Measurements from ENCODE around the gene TCF7.
"Not testable (repeated sequence)": the region's sequence is repeated elsewhere in the genome, so short reads cannot be mapped to it uniquely, and the experiment has no call there.

TCF7 gene

DNA sequence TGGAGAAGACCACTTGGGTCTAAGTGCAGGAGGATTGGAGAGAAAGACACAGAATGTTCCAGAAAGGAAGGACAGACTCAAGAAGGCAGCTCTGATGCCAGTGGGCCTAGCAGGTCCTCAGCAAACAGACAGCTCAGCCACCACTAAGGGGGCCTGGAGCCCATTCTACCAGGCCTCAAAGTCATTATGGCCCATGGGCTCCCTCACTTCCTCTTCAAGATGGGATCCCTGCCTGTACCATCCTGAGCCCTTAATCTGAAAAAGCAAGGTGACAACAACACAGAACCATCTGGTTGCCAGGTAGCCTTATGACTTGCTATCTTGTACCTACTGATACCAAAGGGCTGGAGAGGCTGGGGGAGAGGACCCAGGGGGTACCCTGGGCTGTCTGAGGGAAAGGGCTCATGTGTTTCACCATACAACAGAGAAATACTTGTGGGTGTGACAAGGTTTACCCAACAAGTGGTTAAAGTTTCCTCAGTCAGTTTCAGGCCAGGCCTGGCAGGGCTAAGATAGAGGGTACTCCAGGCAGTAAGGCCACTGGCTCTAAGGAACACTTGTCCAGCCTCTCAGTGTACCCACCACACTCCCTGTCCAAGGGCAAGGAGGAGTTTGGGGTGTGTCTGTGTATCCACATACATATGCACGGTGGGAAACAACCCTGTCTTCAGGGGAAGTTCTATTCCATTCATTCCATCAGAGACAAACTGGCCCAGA lies 30.7 kb downstream of the TCF7 start:
- peaks cover 33 to 77% of the 10 kb centered on the region in 2 donors for H3K36me3 ChIP-seq (ENCODE audit: control insufficient read depth in 1 of 2, insufficient read depth in 2 of 2, low read length in 2 of 2)
- peaks cover 8 to 19% of the 10 kb centered on the region in 2 donors for H3K4me1 ChIP-seq (ENCODE audit: control insufficient read depth in 1 of 2, insufficient read depth in 2 of 2, low read length in 2 of 2)
- no peak overlapping the region for H3K9ac ChIP-seq (ENCODE audit: low read depth in 1 of 2, low read length in 2 of 2)
- H3K9me3 ChIP-seq (ENCODE audit: control insufficient read depth in 1 of 2, low read length in 2 of 2): no peaks in the 10 kb centered on the region
- H3K27me3 ChIP-seq (ENCODE audit: control insufficient read depth in 1 of 2, insufficient read depth in 2 of 2, low read length in 2 of 2): no peaks in the 10 kb centered on the region
- no peak overlapping the region for H3K27ac ChIP-seq (ENCODE audit: low read depth, low read length)
- no peak overlapping the region for H3K4me3 ChIP-seq (ENCODE audit: low read depth in 1 of 2, low read length in 2 of 2)

GRCh38 chr5:134145779-134146581 lies 31.5 kb downstream of the TCF7 start:
- no peaks in the 10 kb centered on the region for H3K27me3 ChIP-seq (ENCODE audit: control insufficient read depth in 1 of 2, insufficient read depth in 2 of 2, low read length in 2 of 2)
- H3K4me1 ChIP-seq (ENCODE audit: control insufficient read depth in 1 of 2, insufficient read depth in 2 of 2, low read length in 2 of 2): peaks cover 2 to 18% of the 10 kb centered on the region in 2 donors
- peaks cover 35 to 76% of the 10 kb centered on the region in 2 donors for H3K36me3 ChIP-seq (ENCODE audit: control insufficient read depth in 1 of 2, insufficient read depth in 2 of 2, low read length in 2 of 2)
- H3K27ac ChIP-seq (ENCODE audit: low read depth, low read length): no peak overlapping the region
- no peak overlapping the region for H3K9ac ChIP-seq (ENCODE audit: low read depth in 1 of 2, low read length in 2 of 2)
- H3K9me3 ChIP-seq (ENCODE audit: control insufficient read depth in 1 of 2, low read length in 2 of 2): no peaks in the 10 kb centered on the region
- no peak overlapping the region for H3K4me3 ChIP-seq (ENCODE audit: low read depth in 1 of 2, low read length in 2 of 2)

DNA sequence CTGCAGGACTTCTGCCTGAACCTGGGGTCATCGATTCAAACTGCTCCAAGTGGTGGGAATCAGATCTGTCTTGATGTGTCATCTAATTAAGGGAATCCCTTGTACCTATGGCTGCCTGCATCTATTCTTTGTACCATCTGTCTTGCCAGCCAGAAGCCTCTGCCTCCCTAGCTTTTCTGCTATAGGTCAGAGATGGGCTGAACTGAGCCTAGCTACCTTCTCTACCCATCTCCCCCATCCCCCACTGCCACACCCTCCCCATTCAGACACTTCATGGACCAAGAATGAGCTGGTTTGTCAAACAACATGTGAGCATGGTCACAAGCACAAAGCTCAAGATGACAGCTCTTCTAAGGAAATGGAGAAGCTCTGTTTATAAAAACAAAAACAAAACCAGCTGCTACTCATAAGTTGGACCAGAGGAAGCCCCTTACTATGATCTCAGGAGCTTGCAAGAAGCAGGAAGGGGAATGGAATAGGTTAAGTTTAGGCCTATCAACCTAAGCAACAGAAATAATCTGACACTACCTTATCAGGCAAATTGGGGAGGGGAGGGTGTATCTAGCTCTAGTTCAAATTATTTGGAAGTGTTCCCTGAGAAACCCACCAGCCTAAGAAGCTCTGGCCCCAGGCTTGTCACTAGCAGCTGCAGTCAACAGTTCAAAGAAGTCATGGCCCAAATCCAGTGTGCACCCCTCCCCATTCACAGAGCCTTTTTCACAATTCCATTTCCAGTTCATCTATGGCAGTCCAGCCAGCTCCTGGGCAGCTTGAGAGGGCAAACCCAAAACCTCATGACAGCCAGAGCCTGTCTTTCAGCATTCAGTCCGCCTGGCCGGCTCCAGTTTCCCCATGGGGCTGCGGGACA lies 32.4 kb downstream of the TCF7 start:
- Histone ChIP-seq H3K4me3 (ENCODE audit: low read depth in 1 of 2, low read length in 2 of 2) (no peak overlapping the region), H3K9me3 (ENCODE audit: control insufficient read depth in 1 of 2, low read length in 2 of 2) (no peaks in the 10 kb centered on the region), H3K4me1 (ENCODE audit: control insufficient read depth in 1 of 2, insufficient read depth in 2 of 2, low read length in 2 of 2) (peaks cover 0 to 24% of the 10 kb centered on the region in 2 donors), H3K27ac (ENCODE audit: low read depth, low read length) (no peak overlapping the region), H3K36me3 (ENCODE audit: control insufficient read depth in 1 of 2, insufficient read depth in 2 of 2, low read length in 2 of 2) (peaks cover 39 to 81% of the 10 kb centered on the region in 2 donors), H3K9ac (ENCODE audit: low read depth in 1 of 2, low read length in 2 of 2) (no peak overlapping the region), H3K27me3 (ENCODE audit: control insufficient read depth in 1 of 2, insufficient read depth in 2 of 2, low read length in 2 of 2) (no peaks in the 10 kb centered on the region)

GRCh38 chr5:134148316-134148715 lies 33.8 kb downstream of the TCF7 start:
- Histone ChIP-seq H3K4me3 (ENCODE audit: low read depth in 1 of 2, low read length in 2 of 2) (no peak overlapping the region), H3K9ac (ENCODE audit: low read depth in 1 of 2, low read length in 2 of 2) (no peak overlapping the region), H3K27ac (ENCODE audit: low read depth, low read length) (no peak overlapping the region), H3K36me3 (ENCODE audit: control insufficient read depth in 1 of 2, insufficient read depth in 2 of 2, low read length in 2 of 2) (peaks cover 30 to 79% of the 10 kb centered on the region in 2 donors), H3K4me1 (ENCODE audit: control insufficient read depth in 1 of 2, insufficient read depth in 2 of 2, low read length in 2 of 2) (peaks cover 0 to 24% of the 10 kb centered on the region in 2 donors), H3K27me3 (ENCODE audit: control insufficient read depth in 1 of 2, insufficient read depth in 2 of 2, low read length in 2 of 2) (no peaks in the 10 kb centered on the region), H3K9me3 (ENCODE audit: control insufficient read depth in 1 of 2, low read length in 2 of 2) (no peaks in the 10 kb centered on the region)

DNA sequence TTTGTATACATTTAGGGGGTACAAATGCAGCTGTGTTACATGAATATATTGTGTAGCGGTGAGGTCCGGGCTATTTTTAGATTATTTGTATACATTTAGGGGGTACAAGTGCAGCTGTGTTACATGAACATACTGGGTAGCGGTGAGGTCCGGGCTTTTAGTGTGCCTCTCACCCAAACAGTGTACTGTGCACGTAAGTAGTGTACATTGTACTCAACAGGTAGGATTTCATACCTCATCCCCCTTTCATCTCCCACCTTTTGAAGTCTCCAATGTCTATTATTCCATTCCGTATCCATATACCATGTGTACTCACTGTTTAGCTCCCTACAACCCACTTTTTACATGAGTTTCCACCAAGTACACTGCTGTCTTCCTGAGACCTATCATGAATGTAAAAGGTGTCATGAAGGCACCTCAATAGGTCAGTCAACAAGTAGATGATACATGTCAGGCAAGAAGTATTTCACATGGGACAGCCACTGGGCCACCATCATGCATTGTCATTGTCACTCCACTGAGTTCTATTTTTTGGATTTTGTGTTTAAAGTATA lies 34.6 kb downstream of the TCF7 start:
- Histone ChIP-seq H3K27ac (ENCODE audit: low read depth, low read length) (no peak overlapping the region), H3K4me3 (ENCODE audit: low read depth in 1 of 2, low read length in 2 of 2) (no peak overlapping the region), H3K4me1 (ENCODE audit: control insufficient read depth in 1 of 2, insufficient read depth in 2 of 2, low read length in 2 of 2) (peaks cover 0 to 24% of the 10 kb centered on the region in 2 donors), H3K36me3 (ENCODE audit: control insufficient read depth in 1 of 2, insufficient read depth in 2 of 2, low read length in 2 of 2) (peaks cover 33 to 79% of the 10 kb centered on the region in 2 donors), H3K9me3 (ENCODE audit: control insufficient read depth in 1 of 2, low read length in 2 of 2) (no peaks in the 10 kb centered on the region), H3K9ac (ENCODE audit: low read depth in 1 of 2, low read length in 2 of 2) (no peak overlapping the region), H3K27me3 (ENCODE audit: control insufficient read depth in 1 of 2, insufficient read depth in 2 of 2, low read length in 2 of 2) (no peaks in the 10 kb centered on the region)

- no peak overlapping the region for H3K4me3 ChIP-seq (ENCODE audit: low read depth in 1 of 2, low read length in 2 of 2)
- H3K27me3 ChIP-seq (ENCODE audit: control insufficient read depth in 1 of 2, insufficient read depth in 2 of 2, low read length in 2 of 2): no peaks in the 10 kb centered on the region
- no peaks in the 10 kb centered on the region for H3K9me3 ChIP-seq (ENCODE audit: control insufficient read depth in 1 of 2, low read length in 2 of 2)
- no peak overlapping the region for H3K27ac ChIP-seq (ENCODE audit: low read depth, low read length)
- H3K4me1 ChIP-seq (ENCODE audit: control insufficient read depth in 1 of 2, insufficient read depth in 2 of 2, low read length in 2 of 2): peaks cover 0 to 24% of the 10 kb centered on the region in 2 donors
- H3K36me3 ChIP-seq (ENCODE audit: control insufficient read depth in 1 of 2, insufficient read depth in 2 of 2, low read length in 2 of 2): peaks cover 34 to 77% of the 10 kb centered on the region in 2 donors
- no peak overlapping the region for H3K9ac ChIP-seq (ENCODE audit: low read depth in 1 of 2, low read length in 2 of 2)
Measured at GRCh38 chr5:134149571-134150303, 35.3 kb downstream of the TCF7 start.

- no peak overlapping the region for H3K4me3 ChIP-seq (ENCODE audit: low read depth in 1 of 2, low read length in 2 of 2)
- H3K27me3 ChIP-seq (ENCODE audit: control insufficient read depth in 1 of 2, insufficient read depth in 2 of 2, low read length in 2 of 2): no peaks in the 10 kb centered on the region
- H3K36me3 ChIP-seq (ENCODE audit: control insufficient read depth in 1 of 2, insufficient read depth in 2 of 2, low read length in 2 of 2): peaks cover 35 to 78% of the 10 kb centered on the region in 2 donors
- no peak overlapping the region for H3K27ac ChIP-seq (ENCODE audit: low read depth, low read length)
- H3K9ac ChIP-seq (ENCODE audit: low read depth in 1 of 2, low read length in 2 of 2): no peak overlapping the region
- H3K4me1 ChIP-seq (ENCODE audit: control insufficient read depth in 1 of 2, insufficient read depth in 2 of 2, low read length in 2 of 2): peaks cover 0 to 24% of the 10 kb centered on the region in 2 donors
- no peaks in the 10 kb centered on the region for H3K9me3 ChIP-seq (ENCODE audit: control insufficient read depth in 1 of 2, low read length in 2 of 2)
Measured at GRCh38 chr5:134151723-134152122, 37.2 kb downstream of the TCF7 start.

DNA sequence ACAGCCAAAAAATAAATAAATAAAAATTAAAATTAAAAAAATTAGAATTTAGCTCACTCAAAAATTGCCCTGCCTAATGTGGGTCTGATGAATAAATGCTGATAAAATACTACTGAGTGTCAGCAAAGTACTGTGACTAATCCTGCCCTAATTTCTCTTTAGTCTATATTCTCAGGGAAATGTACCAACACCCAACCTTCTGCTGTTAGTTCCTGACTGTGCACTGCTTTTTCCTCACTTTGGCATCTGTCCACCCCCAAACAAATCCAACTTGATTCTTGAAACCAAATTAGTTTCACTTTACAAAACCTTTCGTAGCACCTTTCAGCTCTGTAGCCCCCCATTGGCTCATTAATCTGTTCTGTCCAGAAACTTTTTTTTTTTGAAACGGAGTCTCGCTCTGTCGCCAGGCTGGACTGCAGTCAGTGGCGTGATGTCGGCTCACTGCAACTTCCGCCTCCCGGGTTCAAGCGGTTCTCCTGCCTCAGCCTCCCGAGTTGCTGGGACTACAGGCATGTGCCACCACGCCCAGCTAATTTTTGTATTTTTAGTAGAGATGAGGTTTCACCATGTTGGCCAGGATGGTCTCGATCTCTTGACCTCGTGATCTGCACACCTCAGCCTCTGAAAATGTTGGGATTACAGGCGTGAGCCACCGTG lies 37.8 kb downstream of the TCF7 start:
- H3K9ac ChIP-seq (ENCODE audit: low read depth in 1 of 2, low read length in 2 of 2); H3K27ac ChIP-seq (ENCODE audit: low read depth, low read length); H3K9me3 ChIP-seq (ENCODE audit: control insufficient read depth in 1 of 2, low read length in 2 of 2); H3K4me3 ChIP-seq (ENCODE audit: low read depth in 1 of 2, low read length in 2 of 2); H3K27me3 ChIP-seq (ENCODE audit: control insufficient read depth in 1 of 2, insufficient read depth in 2 of 2, low read length in 2 of 2): not testable (repeated sequence)
- peaks cover 35 to 72% of the 10 kb centered on the region in 2 donors for H3K36me3 ChIP-seq (ENCODE audit: control insufficient read depth in 1 of 2, insufficient read depth in 2 of 2, low read length in 2 of 2)
- H3K4me1 ChIP-seq (ENCODE audit: control insufficient read depth in 1 of 2, insufficient read depth in 2 of 2, low read length in 2 of 2): peaks cover 0 to 19% of the 10 kb centered on the region in 2 donors

DNA sequence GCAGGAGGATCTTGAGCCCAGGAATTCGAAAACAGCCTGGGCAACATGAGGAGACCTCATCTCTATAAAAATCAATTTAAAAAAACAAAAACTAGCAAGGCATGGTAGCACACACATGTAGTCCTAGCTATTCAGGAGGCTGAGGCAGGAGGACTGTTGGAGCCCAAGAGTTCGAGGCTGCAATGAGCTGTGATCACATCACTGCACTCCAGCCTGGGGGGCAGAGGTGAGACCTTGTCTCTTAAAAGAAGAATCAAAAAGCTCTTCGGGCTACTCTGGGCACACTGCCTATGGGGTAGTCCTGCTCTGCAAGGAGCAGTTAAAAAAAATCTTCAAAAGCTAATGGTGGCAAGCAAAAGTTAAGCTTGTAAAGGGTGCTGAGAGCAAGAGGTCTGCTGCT lies 38.8 kb downstream of the TCF7 start:
- peaks cover 42 to 81% of the 10 kb centered on the region in 2 donors for H3K36me3 ChIP-seq (ENCODE audit: control insufficient read depth in 1 of 2, insufficient read depth in 2 of 2, low read length in 2 of 2)
- H3K9me3 ChIP-seq (ENCODE audit: control insufficient read depth in 1 of 2, low read length in 2 of 2): no peaks in the 10 kb centered on the region
- H3K4me1 ChIP-seq (ENCODE audit: control insufficient read depth in 1 of 2, insufficient read depth in 2 of 2, low read length in 2 of 2): peaks cover 0 to 19% of the 10 kb centered on the region in 2 donors
- no peak overlapping the region for H3K9ac ChIP-seq (ENCODE audit: low read depth in 1 of 2, low read length in 2 of 2)
- no peak overlapping the region for H3K4me3 ChIP-seq (ENCODE audit: low read depth in 1 of 2, low read length in 2 of 2)
- no peak overlapping the region for H3K27ac ChIP-seq (ENCODE audit: low read depth, low read length)
- no peaks in the 10 kb centered on the region for H3K27me3 ChIP-seq (ENCODE audit: control insufficient read depth in 1 of 2, insufficient read depth in 2 of 2, low read length in 2 of 2)
